GM12878 (cell line): ENCODE data around the gene TSPAN16. TPM values are rescaled to one million over a fixed set of nuclear protein-coding genes. Genes with fewer than 3 reads are reported as not detected.
A peak's percentile ranks its signal among the peaks of the same experiment; 100 is the strongest.

Experiments used
- ATAC-seq: fragments of 200-7000 bp; cut with Tn5 transposase; 3 replicates; pipeline ENCODE4 v1.9.1; 2020; ENCODE audit warnings: mild to moderate bottlenecking, moderate library complexity
- BruUV-seq: library from RNA; stranded (reverse); fragments of 400-500 nt; replicated peaks from 2 replicates; lab custom pipeline; 2021; lab: Mats Ljungman, UMichigan
- CTCF ChIA-PET: fragments of 300-600 bp; sonication (Branson Sonifier 250); formaldehyde crosslinking; extraction: SDS; loops from one replicate; lab custom pipeline; 2021; ENCODE audit warnings: inconsistent platforms; lab: Yijun Ruan, JAX
- POLR2A ChIA-PET: fragments of 350-600 bp; formaldehyde crosslinking; extraction: SDS; loops from one replicate; lab custom pipeline; 2021; ENCODE audit warnings: inconsistent platforms; lab: Charles Lee
- RAD21 ChIA-PET: fragments of 300-600 bp; sonication (Branson Sonifier 250); formaldehyde crosslinking; loops from one replicate; lab custom pipeline; 2023; ENCODE audit warnings: antibody characterized with exemption; ENCODE audit not compliant: unreplicated experiment; lab: Charles Lee
- SMC1A ChIA-PET: fragments of 300-600 bp; sonication (Branson Sonifier 250); formaldehyde crosslinking; loops from one replicate; lab custom pipeline; 2023; ENCODE audit not compliant: unreplicated experiment, uncharacterized antibody; lab: Charles Lee
- DNase-seq: peaks from one replicate; pipeline ENCODE4 v3.0.0-alpha.2; 2011; ENCODE audit warnings: low read depth, low spot score
- FAIRE-seq: peaks from 3 replicates; lab custom pipeline; 2011; peaks lifted over from hg19 to GRCh38; lab: Jason Lieb, UNC
- H2AFZ ChIP-seq: 2 replicates; pipeline ENCODE4 v1.6.0; 2011; ENCODE audit warnings: low read depth, low read length, control low read depth; ENCODE audit not compliant: control insufficient read depth
- H3K27ac ChIP-seq: 2 replicates; pipeline ENCODE4 v1.5.1; 2011; ENCODE audit warnings: control low read depth; ENCODE audit not compliant: control insufficient read depth, insufficient read depth
- H3K27me3 ChIP-seq, 2 experiments: replicated peaks in 1 of 2; 2 replicates each; pipeline versions ENCODE4 v1.6.0 to v1.6.1; 2011; ENCODE audit warnings: low read length in 1 of 2; ENCODE audit not compliant: control insufficient read depth in 2 of 2, insufficient read depth in 2 of 2
- H3K36me3 ChIP-seq, 2 experiments: 2 replicates each; pipeline ENCODE4 v1.5.1; 2011; ENCODE audit warnings: low read length in 1 of 2; ENCODE audit not compliant: control insufficient read depth in 2 of 2, insufficient read depth in 2 of 2
- H3K4me1 ChIP-seq: 2 replicates; pipeline ENCODE4 v1.6.1; 2011; ENCODE audit warnings: mild to moderate bottlenecking, low read length, moderate library complexity, mixed read lengths; ENCODE audit not compliant: control insufficient read depth, insufficient read depth
- H3K4me2 ChIP-seq: 2 replicates; pipeline ENCODE4 v1.6.0; 2011; ENCODE audit warnings: control low read depth; ENCODE audit not compliant: control insufficient read depth, insufficient read depth
- H3K4me3 ChIP-seq: fragments of 200-600 bp; sonication (generic); 2 replicates; pipeline ENCODE4 v1.5.1; 2016
- H3K79me2 ChIP-seq: 2 replicates; pipeline ENCODE4 v1.6.0; 2011; ENCODE audit warnings: low read length; ENCODE audit not compliant: control insufficient read depth, insufficient read depth
- H3K9ac ChIP-seq: 2 replicates; pipeline ENCODE4 v1.8.0; 2011; ENCODE audit warnings: low read length, control low read depth, mixed read lengths; ENCODE audit not compliant: control insufficient read depth, insufficient read depth
- H3K9me3 ChIP-seq: replicated peaks from 3 replicates; pipeline ENCODE4 v1.5.1; 2011; ENCODE audit warnings: mild to moderate bottlenecking, low read length; ENCODE audit not compliant: control insufficient read depth, insufficient read depth
- H4K20me1 ChIP-seq: 2 replicates; pipeline ENCODE4 v1.6.0; 2011; ENCODE audit not compliant: control insufficient read depth, insufficient read depth
- ATF2 ChIP-seq: IDR thresholded peaks from 2 replicates; pipeline ENCODE4 v1.6.1; 2012; ENCODE audit warnings: low read length, inconsistent platforms
- BHLHE40 ChIP-seq, 2 experiments: fragments of 450-650 bp in 1 of 2; IDR thresholded peaks; 2 replicates each; pipeline ENCODE4 v1.6.1; 2011 to 2017; ENCODE audit warnings: low read depth in 2 of 2, borderline replicate concordance in 1 of 2, improper control_type of control experiment in 1 of 2, low read length in 1 of 2, mild to moderate bottlenecking in 1 of 2
- CREM ChIP-seq: IDR thresholded peaks from 2 replicates; pipeline ENCODE4 v1.6.1; 2014; ENCODE audit warnings: antibody characterized with exemption, low read depth
- ESRRA ChIP-seq: IDR thresholded peaks from 2 replicates; pipeline ENCODE4 v1.6.1; 2012; ENCODE audit warnings: mild to moderate bottlenecking, low read length, improper control_type of control experiment
- FOS ChIP-seq: IDR thresholded peaks from 3 replicates; pipeline ENCODE4 v1.6.1; 2011; ENCODE audit warnings: borderline replicate concordance; ENCODE audit not compliant: insufficient read length; ENCODE audit errors: extremely low read depth
- FOXK2 ChIP-seq: fragments of 450-650 bp; IDR thresholded peaks from 2 replicates; pipeline ENCODE4 v1.6.1; 2017; ENCODE audit warnings: mild to moderate bottlenecking, moderate library complexity
- JUNB ChIP-seq: IDR thresholded peaks from 2 replicates; pipeline ENCODE4 v1.6.1; 2016; ENCODE audit warnings: antibody characterized with exemption, mild to moderate bottlenecking
- NR2C2 ChIP-seq: IDR thresholded peaks from 2 replicates; pipeline ENCODE4 v1.6.1; 2011; ENCODE audit warnings: borderline replicate concordance, low read depth; ENCODE audit not compliant: control insufficient read depth, insufficient read length
- POU2F2 ChIP-seq: IDR thresholded peaks from 3 replicates; pipeline ENCODE4 v1.6.1; 2011; ENCODE audit warnings: low read depth, mild to moderate bottlenecking, low read length, borderline replicate concordance
- RAD21 ChIP-seq: IDR thresholded peaks from 2 replicates; pipeline ENCODE4 v1.6.1; 2011; ENCODE audit warnings: mild to moderate bottlenecking, low read depth, low read length, moderate library complexity; ENCODE audit not compliant: insufficient read depth
- RUNX3 ChIP-seq: IDR thresholded peaks from 2 replicates; pipeline ENCODE4 v1.6.1; 2012; ENCODE audit warnings: low read length, inconsistent platforms
- SMC3 ChIP-seq: IDR thresholded peaks from 2 replicates; pipeline ENCODE4 v1.6.1; 2011; ENCODE audit warnings: low read length, improper control_type of control experiment, borderline replicate concordance
- SUPT20H ChIP-seq: IDR thresholded peaks from 2 replicates; pipeline ENCODE4 v1.6.1; 2011; ENCODE audit warnings: low read depth, mild to moderate bottlenecking, low read length, moderate library complexity, borderline replicate concordance; ENCODE audit not compliant: control insufficient read depth
- YY1 ChIP-seq: IDR thresholded peaks from 2 replicates; pipeline ENCODE4 v1.6.1; 2011; ENCODE audit warnings: low read depth, mild to moderate bottlenecking, low read length
- ZBTB4 ChIP-seq: fragments of 450-650 bp; formaldehyde crosslinking; IDR thresholded peaks from 2 replicates; pipeline ENCODE4 v1.4.0; 2022; ENCODE audit warnings: mild to moderate bottlenecking, moderate library complexity
- ZNF384 ChIP-seq: IDR thresholded peaks from 2 replicates; pipeline ENCODE4 v1.6.1; 2012; ENCODE audit warnings: low read depth, mild to moderate bottlenecking, low read length, improper control_type of control experiment, borderline replicate concordance
- WGBS: methylation state at CpG from one replicate; pipeline ENCODE4 v1.1.6; 2016; ENCODE audit warnings: low lambda C conversion rate; ENCODE audit not compliant: insufficient replicate concordance, insufficient coverage; ENCODE audit errors: missing lambda C conversion rate; 5-methylcytosine and 5-hydroxymethylcytosine counted together
- in situ Hi-C: fragments of 300-500 bp; cut with MboI; formaldehyde crosslinking; loops from 9 replicates; pipeline ENCODE4 v1.14.3; 2018; ENCODE audit warnings: mixed read lengths
- intact Hi-C: fragments of 100-400 bp; cut with micrococcal nuclease; formaldehyde crosslinking; loops from one replicate; pipeline ENCODE4 v1.14.2; 2022; ENCODE audit not compliant: unreplicated experiment
- polyA plus RNA-seq, 11 experiments: library from polyadenylated mRNA; depleted of rRNA in 4 of 11; unstranded in 6 of 11; stranded (reverse) in 5 of 11; fragments of >200 nt; fragmentation: Nextera tagmentation in 4 of 11; fragmentation: Illumina TruSeq in 1 of 11; extraction: Ambion mirVana in 4 of 11; extraction: Trizol in 1 of 11; gene quantifications; 1 replicate in 1 of 11; 2 replicates in 10 of 11; pipeline versions ENCODE4 v1.2.1 to v1.2.3, GENCODE V29; 2011 to 2016; ENCODE audit warnings: inconsistent platforms in 2 of 11, missing spikeins in 2 of 11, low read depth in 1 of 11
- total RNA-seq, 4 experiments: library from RNA; depleted of rRNA in 3 of 4; stranded (reverse); fragments of >200 nt in 3 of 4; fragmentation: Illumina TruSeq in 1 of 4; extraction: Trizol in 1 of 4; gene quantifications; 2 replicates each; pipeline versions ENCODE4 v1.2.1 to v1.2.3, GENCODE V29; 2013 to 2021

The TSPAN16 gene
- total and polyA plus RNA-seq, 10 of the 15 experiments (the other 5 are each of a cell fraction or from before 2014, with no cell fraction given): not detected

GRCh38 chr19:11293433-11294389 lies 2.2 kb upstream of the TSPAN16 start:
- Histone ChIP-seq H4K20me1 (no peaks in the 10 kb centered on the region), H3K36me3 (no peaks in the 10 kb centered on the region), H3K4me2 (peak overlapping the region; percentile 94), H2AFZ (peak overlapping the region; percentile 91), H3K27ac (no peak overlapping the region), H3K9ac (no peak overlapping the region), H3K9me3 (no peaks in the 10 kb centered on the region), H3K79me2 (no peaks in the 10 kb centered on the region), H3K4me3 (peak overlapping the region; percentile 32; the same call in 1 of the 2 replicates), H3K27me3 (no peaks in the 10 kb centered on the region), H3K4me1 (peaks cover 7% of the 10 kb centered on the region)
- BruUV-seq: no TSS peak
- ChIA-PET CTCF (interaction anchor here (0.6 to 5.2 kb wide), 15 partner anchors 10 to 189 kb away, joined by 3 to 51 read pairs (median 3); partner anchors contain the start of genes CCDC159, ODAD3, RAB3D and SWSAP1), POLR2A (interaction anchor here (0.5 to 1.4 kb wide), 4 partner anchors 46 to 176 kb away, joined by 3 to 8 read pairs (median 4); partner anchors contain the start of gene SWSAP1), SMC1A (interaction anchor here (0.5 to 4.1 kb wide), 9 partner anchors 9 to 189 kb away, joined by 3 to 40 read pairs (median 4); partner anchors contain the start of genes RAB3D and SWSAP1), RAD21 (interaction anchor here (0.6 to 1.2 kb wide), 12 partner anchors 11 to 1662 kb away, joined by 3 to 27 read pairs (median 4); partner anchors contain the start of genes CCDC159, CNN1, ELOF1 and ODAD3)
- DNase-seq: peak; percentile 59
- no peak for FAIRE-seq
- in situ Hi-C loops (loop anchor here (10.0 kb wide), 1 partner anchor 181 kb away; no protein-coding TSS in a partner anchor), intact Hi-C loops (loop anchor here (2.0 to 5.0 kb wide), 3 partner anchors 87 to 189 kb away; partner anchors contain the start of genes ODAD3 and PRKCSH)
- ATAC-seq: peak; percentile 99
- 3% methylated on average over 24 of the region's 41 CpGs for WGBS
- TF ChIP-seq SUPT20H (no peak), POU2F2 (0 out of 3 replicates have a peak, but pooled peaks have one; percentile 18), JUNB (no peak), FOXK2 (no peak), ATF2 (no peak), CREM (peak; percentile 22; the same call in 1 of the 2 replicates), RAD21 (peak; percentile 96), NR2C2 (no peak), YY1 (peak; percentile 81), ESRRA (no peak), ZBTB4 (CRISPR knock-in tag) (no peak), ZNF384 (peak; percentile 53; the same call in 1 of the 2 replicates), FOS (no peak), SMC3 (peak; percentile 94), BHLHE40 (IDR thresholded peaks at IDR 0.05; ENCODE audit: borderline replicate concordance in 1 of 2, low read depth in 2 of 2, low read length in 1 of 2) (peak; percentile 44 to 70; a peak in 3 of 4 replicates), RUNX3 (peak; percentile 31; the same call in 1 of the 2 replicates)
